Body of pancreas (tissue), 4 donors: ENCODE results near the gene FGD5.

Source experiments
- POLR2A ChIP-seq, 3 donors: fragments of 450-650 bp; IDR thresholded peaks; one replicate each; pipeline ENCODE4 v1.6.1; 2016; ENCODE audit warnings: antibody characterized with exemption in 3 of 3, mild to moderate bottlenecking in 2 of 3
- TF ChIP-seq, protein P1 (sequence below), 7 experiments: fragments of 450-650 bp in 4 of 7; fragments of 200-600 bp in 3 of 7; sonication (generic) in 3 of 7; IDR thresholded peaks; one replicate each; pipeline ENCODE4 v1.5.1; 2016 to 2019; ENCODE audit warnings: antibody characterized with exemption in 7 of 7

- TF ChIP-seq, protein P1, sequence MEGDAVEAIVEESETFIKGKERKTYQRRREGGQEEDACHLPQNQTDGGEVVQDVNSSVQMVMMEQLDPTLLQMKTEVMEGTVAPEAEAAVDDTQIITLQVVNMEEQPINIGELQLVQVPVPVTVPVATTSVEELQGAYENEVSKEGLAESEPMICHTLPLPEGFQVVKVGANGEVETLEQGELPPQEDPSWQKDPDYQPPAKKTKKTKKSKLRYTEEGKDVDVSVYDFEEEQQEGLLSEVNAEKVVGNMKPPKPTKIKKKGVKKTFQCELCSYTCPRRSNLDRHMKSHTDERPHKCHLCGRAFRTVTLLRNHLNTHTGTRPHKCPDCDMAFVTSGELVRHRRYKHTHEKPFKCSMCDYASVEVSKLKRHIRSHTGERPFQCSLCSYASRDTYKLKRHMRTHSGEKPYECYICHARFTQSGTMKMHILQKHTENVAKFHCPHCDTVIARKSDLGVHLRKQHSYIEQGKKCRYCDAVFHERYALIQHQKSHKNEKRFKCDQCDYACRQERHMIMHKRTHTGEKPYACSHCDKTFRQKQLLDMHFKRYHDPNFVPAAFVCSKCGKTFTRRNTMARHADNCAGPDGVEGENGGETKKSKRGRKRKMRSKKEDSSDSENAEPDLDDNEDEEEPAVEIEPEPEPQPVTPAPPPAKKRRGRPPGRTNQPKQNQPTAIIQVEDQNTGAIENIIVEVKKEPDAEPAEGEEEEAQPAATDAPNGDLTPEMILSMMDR (IDR thresholded peaks at IDR 0.05) = no peak
- TF ChIP-seq POLR2A (IDR thresholded peaks at IDR 0.05) = no peak
Observed at GRCh38 chr3:14801668-14802380, 16.9 kb upstream of the FGD5 start.
